ENCODE results near the gene CLEC2B. TPM values are rescaled to one million over a fixed set of nuclear protein-coding genes. Genes with fewer than 3 reads are reported as not detected.

Gene CLEC2B
- total RNA-seq, 1 donor = 11.6 TPM

DNA sequence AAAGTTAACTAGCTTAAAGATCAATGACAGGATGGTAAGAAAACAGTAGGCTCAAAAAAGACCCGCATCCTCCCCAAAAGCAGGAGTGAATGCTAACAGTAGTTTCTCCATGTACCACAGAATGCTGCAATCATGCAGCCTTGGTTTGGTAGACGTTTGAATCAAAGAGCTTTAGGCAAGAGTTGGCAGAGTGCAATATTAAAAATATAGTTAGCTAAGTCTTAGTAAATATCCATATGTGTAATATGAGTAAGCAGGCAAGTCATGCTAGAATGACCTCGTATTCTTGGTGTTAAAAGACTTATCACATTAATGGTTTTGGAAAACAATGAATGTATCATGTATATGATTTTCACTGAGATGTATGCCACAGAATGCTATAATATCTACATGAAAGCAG, 60.6 kb downstream of the CLEC2B start:
- no peaks in the 10 kb centered on the region for H3K36me3 ChIP-seq (ENCODE audit: insufficient read depth, low read length)
- no peak overlapping the region for H2AFZ ChIP-seq (ENCODE audit: low read length)
- no peak overlapping the region for H3K27ac ChIP-seq (ENCODE audit: low read depth, low read length)
- H4K20me1 ChIP-seq (ENCODE audit: insufficient read depth, low read length) = no peaks in the 10 kb centered on the region
- TF ChIP-seq, protein P1, sequence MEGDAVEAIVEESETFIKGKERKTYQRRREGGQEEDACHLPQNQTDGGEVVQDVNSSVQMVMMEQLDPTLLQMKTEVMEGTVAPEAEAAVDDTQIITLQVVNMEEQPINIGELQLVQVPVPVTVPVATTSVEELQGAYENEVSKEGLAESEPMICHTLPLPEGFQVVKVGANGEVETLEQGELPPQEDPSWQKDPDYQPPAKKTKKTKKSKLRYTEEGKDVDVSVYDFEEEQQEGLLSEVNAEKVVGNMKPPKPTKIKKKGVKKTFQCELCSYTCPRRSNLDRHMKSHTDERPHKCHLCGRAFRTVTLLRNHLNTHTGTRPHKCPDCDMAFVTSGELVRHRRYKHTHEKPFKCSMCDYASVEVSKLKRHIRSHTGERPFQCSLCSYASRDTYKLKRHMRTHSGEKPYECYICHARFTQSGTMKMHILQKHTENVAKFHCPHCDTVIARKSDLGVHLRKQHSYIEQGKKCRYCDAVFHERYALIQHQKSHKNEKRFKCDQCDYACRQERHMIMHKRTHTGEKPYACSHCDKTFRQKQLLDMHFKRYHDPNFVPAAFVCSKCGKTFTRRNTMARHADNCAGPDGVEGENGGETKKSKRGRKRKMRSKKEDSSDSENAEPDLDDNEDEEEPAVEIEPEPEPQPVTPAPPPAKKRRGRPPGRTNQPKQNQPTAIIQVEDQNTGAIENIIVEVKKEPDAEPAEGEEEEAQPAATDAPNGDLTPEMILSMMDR (IDR thresholded peaks at IDR 0.05; ENCODE audit: extremely low read depth, low read depth, low read length) = no peak
- no peaks in the 10 kb centered on the region for H3K4me1 ChIP-seq (ENCODE audit: insufficient read depth, low read length)
- no peaks in the 10 kb centered on the region for H3K9me3 ChIP-seq (ENCODE audit: low read depth, low read length)
- H3K4me2 ChIP-seq (ENCODE audit: insufficient read depth, low read length) = no peak overlapping the region
- peaks cover under 1% of the 10 kb centered on the region for H3K27me3 ChIP-seq (ENCODE audit: insufficient read depth, low read length)
- no peak overlapping the region for H3K4me3 ChIP-seq (ENCODE audit: insufficient read depth, low read length)
- no peaks in the 10 kb centered on the region for H3K79me2 ChIP-seq (ENCODE audit: insufficient read depth, low read length)
- DNase-seq (ENCODE audit: insufficient read length, low spot score, missing footprints) = no peak

DNA sequence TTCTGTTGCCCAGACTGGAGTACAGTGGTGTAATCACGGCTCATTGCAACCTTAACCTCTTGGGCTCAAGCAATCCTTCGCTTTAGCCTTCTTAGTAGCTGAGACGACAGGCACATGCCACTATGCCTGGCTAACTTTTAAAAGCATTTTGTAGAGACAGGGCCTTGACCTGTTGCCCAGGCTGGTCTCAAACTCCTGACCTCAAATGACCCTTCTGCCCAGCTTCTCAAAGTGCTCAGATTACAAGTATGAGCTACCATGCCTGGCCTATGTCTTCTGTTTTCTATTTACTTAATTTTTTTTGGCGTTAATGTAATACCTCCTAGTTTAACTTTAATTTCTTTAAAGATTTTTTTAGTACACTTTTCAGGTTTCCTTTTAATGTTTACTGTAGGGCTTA, 62.4 kb downstream of the CLEC2B start:
- no peak overlapping the region for H3K4me3 ChIP-seq (ENCODE audit: insufficient read depth, low read length)
- H2AFZ ChIP-seq (ENCODE audit: low read length) = no peak overlapping the region
- no peak overlapping the region for H3K4me2 ChIP-seq (ENCODE audit: insufficient read depth, low read length)
- no peaks in the 10 kb centered on the region for H4K20me1 ChIP-seq (ENCODE audit: insufficient read depth, low read length)
- H3K36me3 ChIP-seq (ENCODE audit: insufficient read depth, low read length) = no peaks in the 10 kb centered on the region
- H3K27me3 ChIP-seq (ENCODE audit: insufficient read depth, low read length) = no peaks in the 10 kb centered on the region
- no peaks in the 10 kb centered on the region for H3K79me2 ChIP-seq (ENCODE audit: insufficient read depth, low read length)
- H3K4me1 ChIP-seq (ENCODE audit: insufficient read depth, low read length) = no peaks in the 10 kb centered on the region
- TF ChIP-seq, protein P1 (IDR thresholded peaks at IDR 0.05; ENCODE audit: extremely low read depth, low read depth, low read length) = no peak
- no peaks in the 10 kb centered on the region for H3K9me3 ChIP-seq (ENCODE audit: low read depth, low read length)
- H3K27ac ChIP-seq (ENCODE audit: low read depth, low read length) = no peak overlapping the region
- no peak for DNase-seq (ENCODE audit: insufficient read length, low spot score, missing footprints)

DNA sequence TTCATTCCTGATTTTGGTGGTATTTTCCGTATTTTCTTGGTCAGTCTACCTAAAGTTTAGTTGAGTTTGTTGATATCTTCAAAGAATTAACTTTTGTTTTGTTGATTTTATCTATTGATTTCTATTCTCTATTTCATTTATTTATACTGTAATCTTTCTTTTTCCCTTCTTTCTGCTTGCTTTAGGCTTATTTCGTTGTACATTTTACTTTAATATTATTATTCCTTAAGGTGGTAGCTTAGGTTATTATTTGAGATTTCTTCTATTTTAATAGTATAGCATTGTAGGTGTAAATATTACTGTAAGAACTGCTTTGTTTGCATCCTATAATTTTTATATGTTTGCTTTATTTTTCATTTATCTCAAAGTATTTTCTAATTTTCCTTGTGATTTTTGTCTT, 63.3 kb downstream of the CLEC2B start:
- H3K4me1 ChIP-seq (ENCODE audit: insufficient read depth, low read length) = no peaks in the 10 kb centered on the region
- no peak overlapping the region for H3K4me2 ChIP-seq (ENCODE audit: insufficient read depth, low read length)
- H4K20me1 ChIP-seq (ENCODE audit: insufficient read depth, low read length) = no peaks in the 10 kb centered on the region

More for the DNA sequence above, 63.3 kb downstream of the CLEC2B start:
- Histone ChIP-seq H2AFZ (ENCODE audit: low read length) (no peak overlapping the region), H3K9me3 (ENCODE audit: low read depth, low read length) (no peaks in the 10 kb centered on the region), H3K79me2 (ENCODE audit: insufficient read depth, low read length) (no peaks in the 10 kb centered on the region), H3K4me3 (ENCODE audit: insufficient read depth, low read length) (no peak overlapping the region), H3K27ac (ENCODE audit: low read depth, low read length) (no peak overlapping the region), H3K27me3 (ENCODE audit: insufficient read depth, low read length) (no peaks in the 10 kb centered on the region), H3K36me3 (ENCODE audit: insufficient read depth, low read length) (no peaks in the 10 kb centered on the region)
- TF ChIP-seq, protein P1 (IDR thresholded peaks at IDR 0.05; ENCODE audit: extremely low read depth, low read depth, low read length) = no peak
- no peak for DNase-seq (ENCODE audit: insufficient read length, low spot score, missing footprints)

Other genes starting within 250 kb of the CLEC2B start
- 9.4 TPM in 2 replicates for gene CLEC2D, start 199.6 kb downstream of the CLEC2B start, total RNA-seq
- not detected in 2 replicates for gene CLECL1, start 136.3 kb downstream of the CLEC2B start, total RNA-seq
- gene CD69, start 108.5 kb downstream of the CLEC2B start, total RNA-seq = not detected in 2 replicates
- gene KLRF1, start 41.9 kb downstream of the CLEC2B start, total RNA-seq = not detected in 2 replicates
- gene KLRF2, start 12.1 kb upstream of the CLEC2B start, total RNA-seq = not detected in 2 replicates
- not detected in 2 replicates for gene CLEC2A, start 63.0 kb upstream of the CLEC2B start, total RNA-seq
- 0.29 and 0.72 TPM in 2 replicates for gene CLEC12A, start 102.1 kb upstream of the CLEC2B start, total RNA-seq
- gene CLEC1B, start 129.8 kb upstream of the CLEC2B start, total RNA-seq = not detected in 2 replicates
- gene CLEC12B, start 141.3 kb upstream of the CLEC2B start, total RNA-seq = not detected in 2 replicates
- not detected in 2 replicates for gene CLEC9A, start 161.3 kb upstream of the CLEC2B start, total RNA-seq
- gene CLEC1A, start 229.6 kb upstream of the CLEC2B start, total RNA-seq = under 0.01 TPM in 1 of 2 replicates, not detected in the other

Measured in osteoblast (primary cell).